Measurements from ENCODE around the gene DLG1. TPM values are rescaled to one million over a fixed set of nuclear protein-coding genes. Genes with fewer than 3 reads are reported as not detected.

The DLG1 gene
- total RNA-seq, 1 experiment from 2014 or later: 121 TPM

DNA sequence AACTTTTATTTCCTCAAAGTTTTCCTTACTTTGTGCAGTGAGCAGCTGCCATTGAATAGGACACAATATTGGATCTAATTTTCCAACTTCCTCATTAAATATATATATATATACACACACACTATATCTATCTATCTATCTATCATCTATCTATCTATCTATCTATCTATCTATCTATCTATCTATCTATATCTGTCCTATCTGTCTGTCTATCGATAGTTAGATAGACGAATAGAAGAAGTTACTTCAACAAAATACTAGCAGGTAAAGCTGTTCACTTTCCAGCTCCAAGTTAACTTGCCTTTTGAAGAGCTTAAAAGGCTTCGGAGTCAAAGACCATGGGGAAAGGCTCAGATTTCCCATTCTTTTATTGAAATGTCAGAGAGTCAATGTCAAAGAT, 3.6 kb upstream of the DLG1 start:
- no peak overlapping the region for H3K27ac Mint-ChIP-seq (ENCODE audit: low read depth, unreplicated experiment)

DNA sequence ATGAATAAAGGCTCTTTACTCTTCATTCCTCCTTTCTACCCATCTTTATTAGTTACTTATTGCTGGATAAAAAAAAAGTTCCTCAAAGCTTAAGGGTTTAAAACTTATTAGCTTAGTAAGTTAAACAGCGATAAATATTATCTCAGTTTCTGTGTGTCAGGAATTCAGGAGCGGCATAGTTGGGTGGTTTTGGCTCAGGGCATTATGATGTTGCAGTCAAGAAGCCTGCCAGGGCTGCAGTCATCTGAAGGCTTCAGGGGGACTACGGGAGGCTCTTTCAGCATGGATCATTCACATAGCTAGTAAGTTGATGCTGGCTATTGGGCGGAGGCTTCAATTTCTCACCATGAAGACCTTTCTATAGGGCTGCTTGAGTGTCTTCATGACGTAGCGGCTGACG, 1.9 kb upstream of the DLG1 start:
- intact Hi-C loops (cut with micrococcal nuclease): no loop called here
- TF ChIP-seq, protein P1, sequence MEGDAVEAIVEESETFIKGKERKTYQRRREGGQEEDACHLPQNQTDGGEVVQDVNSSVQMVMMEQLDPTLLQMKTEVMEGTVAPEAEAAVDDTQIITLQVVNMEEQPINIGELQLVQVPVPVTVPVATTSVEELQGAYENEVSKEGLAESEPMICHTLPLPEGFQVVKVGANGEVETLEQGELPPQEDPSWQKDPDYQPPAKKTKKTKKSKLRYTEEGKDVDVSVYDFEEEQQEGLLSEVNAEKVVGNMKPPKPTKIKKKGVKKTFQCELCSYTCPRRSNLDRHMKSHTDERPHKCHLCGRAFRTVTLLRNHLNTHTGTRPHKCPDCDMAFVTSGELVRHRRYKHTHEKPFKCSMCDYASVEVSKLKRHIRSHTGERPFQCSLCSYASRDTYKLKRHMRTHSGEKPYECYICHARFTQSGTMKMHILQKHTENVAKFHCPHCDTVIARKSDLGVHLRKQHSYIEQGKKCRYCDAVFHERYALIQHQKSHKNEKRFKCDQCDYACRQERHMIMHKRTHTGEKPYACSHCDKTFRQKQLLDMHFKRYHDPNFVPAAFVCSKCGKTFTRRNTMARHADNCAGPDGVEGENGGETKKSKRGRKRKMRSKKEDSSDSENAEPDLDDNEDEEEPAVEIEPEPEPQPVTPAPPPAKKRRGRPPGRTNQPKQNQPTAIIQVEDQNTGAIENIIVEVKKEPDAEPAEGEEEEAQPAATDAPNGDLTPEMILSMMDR (IDR thresholded peaks at IDR 0.05; ENCODE audit: unreplicated experiment): no peak
- Mint-ChIP-seq H3K36me3 (ENCODE audit: insufficient read depth, unreplicated experiment) (peaks cover 9% of the 10 kb centered on the region), H3K4me3 (ENCODE audit: unreplicated experiment) (no peak overlapping the region), H3K9me3 (ENCODE audit: unreplicated experiment) (no peaks in the 10 kb centered on the region), H3K27ac (ENCODE audit: low read depth, unreplicated experiment) (peak overlapping the region; percentile 35), H3K4me1 (ENCODE audit: insufficient read depth, unreplicated experiment) (peaks cover 14% of the 10 kb centered on the region), H3K27me3 (ENCODE audit: insufficient read depth, unreplicated experiment) (no peaks in the 10 kb centered on the region)
- no peak for DNase-seq (ENCODE audit: unreplicated experiment)
- CTCF ChIA-PET: interaction anchor here (1.4 kb wide), 1 partner anchor 9 kb away, joined by 4 read pairs; no protein-coding TSS in a partner anchor
- BruUV-seq (replicated peaks): no TSS peak
- POLR2A ChIA-PET: interaction anchor here (0.9 to 4.3 kb wide), 7 partner anchors 9 to 202 kb away, joined by 3 to 38 read pairs (median 4); no protein-coding TSS in a partner anchor

More for the DNA sequence above, 3.6 kb upstream of the DLG1 start:
- Mint-ChIP-seq H3K9me3 (ENCODE audit: unreplicated experiment) (no peaks in the 10 kb centered on the region), H3K36me3 (ENCODE audit: insufficient read depth, unreplicated experiment) (peaks cover 7% of the 10 kb centered on the region), H3K27me3 (ENCODE audit: insufficient read depth, unreplicated experiment) (no peaks in the 10 kb centered on the region), H3K4me1 (ENCODE audit: insufficient read depth, unreplicated experiment) (peaks cover 18% of the 10 kb centered on the region), H3K4me3 (ENCODE audit: unreplicated experiment) (no peak overlapping the region)
- TF ChIP-seq, protein P1 (IDR thresholded peaks at IDR 0.05; ENCODE audit: unreplicated experiment): no peak
- DNase-seq (ENCODE audit: unreplicated experiment): no peak
- CTCF ChIA-PET: interaction anchor here (0.5 kb wide), 1 partner anchor 13 kb away, joined by 3 read pairs; no protein-coding TSS in a partner anchor
- intact Hi-C loops (cut with micrococcal nuclease): no loop called here
- BruUV-seq (replicated peaks): no TSS peak
- POLR2A ChIA-PET: no interaction called here

DNA sequence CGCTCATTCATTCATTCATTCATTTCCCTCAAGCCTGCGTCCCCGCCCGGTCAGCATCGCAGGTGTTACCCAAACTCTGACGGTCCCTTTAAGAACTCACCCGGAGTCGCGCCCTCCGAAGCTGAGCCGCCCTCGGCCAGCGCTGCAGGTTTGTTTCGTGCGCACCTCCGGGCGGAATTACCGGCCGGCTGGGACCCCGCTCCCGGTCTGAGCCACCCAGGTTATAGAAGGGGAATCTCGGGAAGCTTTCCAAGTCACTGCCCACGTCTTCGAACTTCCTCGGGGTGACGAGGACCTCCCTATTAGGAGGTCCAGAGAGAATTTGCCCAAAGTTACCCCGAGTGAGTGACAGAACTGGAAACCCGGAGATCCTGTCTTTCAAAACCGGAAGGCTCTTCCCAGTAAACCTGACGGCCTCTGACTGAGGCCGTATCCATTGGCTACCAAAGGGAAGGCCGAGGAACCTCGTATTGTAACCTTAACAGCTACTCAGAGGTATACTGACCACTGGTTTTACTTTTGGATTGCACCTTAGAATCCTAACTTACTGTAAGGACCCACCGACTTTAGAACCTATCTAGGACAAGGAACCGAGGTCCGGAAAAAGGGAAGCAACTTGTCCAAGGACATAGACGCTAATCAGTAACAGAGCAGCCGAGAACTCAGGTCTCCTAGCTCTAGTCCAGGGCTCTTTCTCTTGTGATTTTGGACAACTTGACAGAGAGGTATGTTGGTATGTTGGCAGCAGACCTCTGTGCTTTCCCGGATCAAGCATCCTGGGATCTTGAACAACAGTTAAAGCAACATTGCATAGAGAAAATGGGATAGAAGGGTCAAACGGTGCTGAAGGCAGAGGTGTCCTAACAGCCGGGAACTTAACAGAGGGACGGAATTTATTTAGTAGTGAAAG, 788 bp upstream of the DLG1 start:
- H3K27me3 Mint-ChIP-seq (ENCODE audit: insufficient read depth, unreplicated experiment): no peaks in the 10 kb centered on the region
- DNase-seq (ENCODE audit: unreplicated experiment): peak; percentile 65
- TF ChIP-seq, protein P1 (IDR thresholded peaks at IDR 0.05; ENCODE audit: unreplicated experiment): no peak
- H3K4me1 Mint-ChIP-seq (ENCODE audit: insufficient read depth, unreplicated experiment): peaks cover 14% of the 10 kb centered on the region
- H3K9me3 Mint-ChIP-seq (ENCODE audit: unreplicated experiment): no peaks in the 10 kb centered on the region
- peaks cover 21% of the 10 kb centered on the region for H3K36me3 Mint-ChIP-seq (ENCODE audit: insufficient read depth, unreplicated experiment)
- ChIA-PET CTCF (no interaction called here), POLR2A (interaction anchor here (0.6 to 4.3 kb wide), 22 partner anchors 9 to 350 kb away, joined by 3 to 49 read pairs (median 4); no protein-coding TSS in a partner anchor)
- H3K4me3 Mint-ChIP-seq (ENCODE audit: unreplicated experiment): peak overlapping the region; percentile 94
- intact Hi-C loops (cut with micrococcal nuclease): loop anchor here (1.0 to 5.0 kb wide), 4 partner anchors 73 to 204 kb away; no protein-coding TSS in a partner anchor
- TSS peak; percentile 83 for BruUV-seq (replicated peaks)
- H3K27ac Mint-ChIP-seq (ENCODE audit: low read depth, unreplicated experiment): peak overlapping the region; percentile 97
